Fibroblast of skin of scalp (primary cell): Measurements from ENCODE around the gene SFI1. TPM values are rescaled to one million over a fixed set of nuclear protein-coding genes. Genes with fewer than 3 reads are reported as not detected.
"Not testable (repeated sequence)": the region's sequence is repeated elsewhere in the genome, so short reads cannot be mapped to it uniquely, and the experiment has no call there.

Source experiments
- DNase-seq: peaks from one replicate; pipeline ENCODE4 v3.0.0-alpha.2; 2013
- polyA plus RNA-seq, 2 experiments: library from polyadenylated mRNA; unstranded; fragments of 120-200 nt; gene quantifications; one replicate each; pipeline ENCODE4 v1.2.1, GENCODE V29; 2013; ENCODE audit not compliant: insufficient read length in 2 of 2

The SFI1 gene
- 12.5 TPM for polyA plus RNA-seq (2013, experiment 1 of 2; ENCODE audit: insufficient read length)
- polyA plus RNA-seq (2013, experiment 2 of 2; ENCODE audit: insufficient read length), result 11.0 TPM

GRCh38 chr22:31496007-31496734, at the start of gene SFI1:
Gene SFI1, plus strand, starts transcription at chr22:31496536. Its CDS starts 11,749 bp downstream, at chr22:31508285.
- DNase-seq, result peak; percentile 88

- DNase-seq, result no peak
These were observed 49.6 kb upstream of the SFI1 start for GRCh38 chr22:31446767-31447166.

DNA sequence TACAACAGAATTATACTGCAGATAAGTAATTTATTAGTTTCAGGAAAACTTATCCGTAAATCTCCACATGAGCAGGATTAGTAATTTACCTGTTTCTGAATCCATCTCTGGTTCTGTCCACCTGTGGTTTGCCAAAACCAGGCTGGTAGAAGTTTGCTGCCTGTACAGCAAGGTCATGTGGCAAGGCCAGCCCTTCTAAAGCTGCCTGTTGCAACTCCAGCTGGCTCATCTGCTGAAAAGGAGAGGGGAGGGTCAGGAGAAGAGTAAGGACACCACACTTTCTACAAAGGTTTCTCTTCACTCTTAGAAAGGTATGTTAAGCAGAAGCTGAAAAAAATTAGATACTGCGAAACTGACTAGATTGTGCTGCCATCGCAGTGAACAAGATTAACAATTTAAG, 49.0 kb upstream of the SFI1 start:
- DNase-seq, result no peak

- DNase-seq, result no peak
These were observed 48.0 kb upstream of the SFI1 start for GRCh38 chr22:31448382-31448781.

DNA sequence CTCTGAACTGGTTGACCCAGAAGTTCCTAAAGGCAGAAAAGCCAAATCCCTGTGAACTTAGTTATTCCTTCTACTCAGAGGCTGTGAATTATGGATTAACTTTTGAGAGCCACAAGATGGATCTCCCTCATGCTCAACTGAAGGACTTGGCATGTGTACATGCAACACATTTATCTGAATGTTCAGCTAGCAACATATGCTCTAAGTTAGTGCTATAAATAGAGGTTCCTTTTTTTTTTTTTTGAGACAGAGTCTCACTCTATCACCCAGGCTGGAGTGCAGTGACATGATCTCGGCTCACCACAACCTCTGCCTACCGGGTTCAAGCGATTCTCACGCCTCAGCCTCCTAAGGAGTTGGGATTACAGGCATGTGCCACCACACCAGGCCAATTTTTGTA, 46.8 kb upstream of the SFI1 start:
- no peak for DNase-seq

DNA sequence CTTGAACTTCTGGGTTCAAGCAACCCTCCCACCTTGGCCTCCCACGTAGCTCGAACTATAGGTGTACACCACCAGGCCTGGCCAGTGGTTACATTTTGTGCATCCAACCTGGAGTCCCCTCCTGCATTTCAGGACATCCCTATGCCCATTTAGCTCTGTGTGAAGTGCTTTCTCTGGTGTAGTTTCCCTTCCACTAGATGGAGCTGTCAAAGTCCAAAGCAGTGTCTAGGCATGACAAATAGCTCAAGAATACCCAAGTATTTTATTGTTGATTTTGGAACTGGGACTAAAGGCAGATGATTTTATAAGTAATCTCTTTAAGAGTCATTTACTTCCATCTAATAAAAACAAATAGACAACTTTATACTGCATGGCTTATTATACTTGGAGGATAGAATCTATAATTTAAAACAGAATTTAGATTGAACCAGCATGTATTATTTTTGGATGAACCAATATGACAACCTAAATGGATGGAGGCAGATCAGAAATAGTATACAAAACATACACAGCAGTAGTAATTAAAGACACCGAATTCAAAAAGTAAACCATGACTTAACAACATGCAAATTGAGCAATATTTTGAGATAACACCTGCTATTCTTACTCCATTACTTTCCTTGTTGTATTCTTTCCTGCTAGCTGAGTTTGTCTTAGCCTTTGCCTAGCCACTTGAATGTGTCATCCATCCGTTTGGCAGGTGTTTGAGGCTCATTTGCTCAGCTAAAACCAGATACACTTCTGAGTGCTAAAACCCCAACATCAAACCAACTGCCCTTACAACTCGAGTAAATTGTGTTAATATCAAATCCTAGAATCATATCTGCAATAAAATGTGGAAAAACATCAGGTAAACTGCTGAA, 44.4 kb upstream of the SFI1 start:
- DNase-seq, result peak; percentile 72

DNA sequence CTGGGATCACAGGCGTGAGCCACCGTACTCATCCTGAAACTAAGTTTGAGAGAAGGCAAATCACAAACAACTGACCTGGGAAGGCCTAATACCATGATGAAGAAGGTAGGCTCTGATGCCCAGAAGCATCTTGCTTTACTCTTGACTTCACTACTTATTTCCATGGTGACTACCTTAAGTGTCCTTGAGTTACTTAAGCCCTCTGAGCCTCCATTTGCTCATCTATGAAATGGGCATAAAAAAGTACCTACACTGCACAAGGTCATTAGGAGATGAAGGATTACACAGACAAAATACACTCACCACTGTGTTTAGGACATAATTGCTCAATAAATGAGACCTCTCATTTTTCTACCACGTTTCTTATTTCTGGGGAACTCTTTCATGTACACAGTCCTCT, 34.6 kb upstream of the SFI1 start:
- DNase-seq, result no peak

DNA sequence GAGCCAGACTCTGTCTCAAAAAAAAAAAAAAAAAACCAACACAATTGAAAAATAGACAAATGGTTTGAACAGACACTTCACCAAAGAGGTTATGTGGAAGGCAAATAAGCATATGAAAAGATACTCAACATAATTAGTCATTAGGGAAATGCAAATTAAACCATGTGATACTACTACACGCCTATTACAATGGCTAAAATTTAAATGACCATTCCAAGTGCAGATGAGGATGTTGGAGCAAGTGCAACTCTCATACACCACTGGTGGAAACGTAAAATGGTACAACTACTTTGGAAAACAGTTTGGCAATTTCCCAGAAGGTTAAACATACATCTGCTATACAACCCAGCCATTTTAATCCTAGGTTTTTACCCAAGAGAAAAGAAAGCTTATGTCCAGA, 31.0 kb upstream of the SFI1 start:
- DNase-seq, result no peak

DNA sequence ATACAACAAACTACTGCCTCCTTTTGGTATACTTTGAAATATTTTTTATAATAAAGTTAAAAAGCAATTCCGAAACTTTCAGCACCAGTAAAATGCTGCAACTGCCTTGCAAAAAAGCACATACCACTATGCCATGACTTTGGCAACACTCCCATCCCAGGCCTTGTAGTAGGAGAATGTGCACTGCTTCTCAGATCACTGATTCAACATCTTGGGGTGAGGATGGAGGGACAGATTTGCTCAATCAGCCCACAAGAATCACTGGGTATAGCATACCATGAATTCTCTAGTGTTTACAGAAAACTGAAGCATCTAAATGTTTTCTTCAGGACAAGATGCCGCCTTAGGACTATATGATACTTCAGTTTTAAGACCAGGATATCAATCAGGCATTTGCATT, 21.6 kb upstream of the SFI1 start:
- DNase-seq, result peak; percentile 85

- DNase-seq, result no peak
These were observed 20.5 kb upstream of the SFI1 start for GRCh38 chr22:31475800-31476199.

GRCh38 chr22:31477329-31477728, 19.0 kb upstream of the SFI1 start:
- DNase-seq, result no peak

DNA sequence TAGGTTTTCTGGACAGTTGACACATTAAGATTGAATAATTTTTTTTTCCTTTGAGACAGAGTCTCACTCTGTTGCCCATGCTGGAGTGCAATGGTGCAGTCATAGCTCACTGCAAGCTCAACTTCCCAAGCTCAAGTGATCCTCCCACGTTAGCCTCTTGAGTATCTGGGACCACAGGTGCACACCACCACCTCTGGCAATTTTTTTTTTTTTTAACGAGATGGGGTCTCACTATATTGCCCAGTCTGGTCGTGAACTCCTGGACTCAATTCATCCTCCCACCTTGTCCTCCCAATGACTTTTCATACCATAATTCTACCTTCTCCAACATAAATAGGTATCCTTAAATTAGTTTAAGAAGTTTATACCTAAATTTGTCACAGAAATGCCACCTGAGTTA, 15.2 kb upstream of the SFI1 start:
- DNase-seq, result no peak

GRCh38 chr22:31482470-31482869, 13.9 kb upstream of the SFI1 start:
- DNase-seq, result not testable (repeated sequence)

- DNase-seq, result not testable (repeated sequence)
These were observed 10.0 kb upstream of the SFI1 start for GRCh38 chr22:31486369-31486768.

DNA sequence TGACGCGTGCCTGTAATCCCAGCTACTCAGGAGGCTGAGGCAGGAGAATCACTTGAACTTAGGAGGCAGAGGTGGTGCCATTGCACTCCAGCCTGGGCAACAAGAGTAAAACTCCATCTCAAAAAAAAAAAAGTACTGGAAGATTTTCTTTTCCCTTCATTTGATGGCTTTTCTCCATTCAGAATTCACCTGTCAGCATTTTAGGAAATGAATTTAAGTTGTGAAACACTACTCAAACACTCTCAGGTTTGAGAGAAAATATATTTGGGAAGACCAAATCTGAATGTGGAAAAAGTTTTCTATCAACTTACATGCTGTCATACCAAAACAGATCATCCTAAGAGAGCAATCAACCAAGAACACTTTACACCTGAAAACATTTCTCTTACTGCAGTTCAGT, 9.4 kb upstream of the SFI1 start:
- no peak for DNase-seq

DNA sequence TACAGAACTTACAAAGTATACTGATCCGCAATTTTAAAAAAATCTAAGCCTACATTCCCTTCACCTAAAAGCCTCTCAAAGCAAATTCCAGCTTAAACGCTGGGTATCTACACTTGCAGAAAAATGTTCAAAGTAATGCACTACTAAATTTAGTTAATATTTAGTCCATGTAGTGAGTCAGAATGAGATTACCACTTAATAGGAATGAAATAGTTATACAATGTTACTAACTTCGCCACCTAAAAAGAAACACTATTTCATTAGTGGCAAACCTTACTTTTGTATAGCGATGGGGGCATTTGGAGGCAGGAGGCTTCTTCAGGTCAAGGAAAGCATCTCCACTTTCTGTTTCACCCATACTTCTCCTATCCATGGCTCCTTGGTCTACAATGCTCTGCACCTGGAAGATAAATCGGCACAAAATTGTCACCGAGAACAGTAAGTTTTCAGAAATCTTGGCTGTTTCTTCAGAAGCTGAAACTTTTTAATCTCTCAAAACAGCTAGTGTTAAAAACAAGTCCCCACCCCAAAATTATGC, 7.9 kb upstream of the SFI1 start:
- DNase-seq, result no peak

DNA sequence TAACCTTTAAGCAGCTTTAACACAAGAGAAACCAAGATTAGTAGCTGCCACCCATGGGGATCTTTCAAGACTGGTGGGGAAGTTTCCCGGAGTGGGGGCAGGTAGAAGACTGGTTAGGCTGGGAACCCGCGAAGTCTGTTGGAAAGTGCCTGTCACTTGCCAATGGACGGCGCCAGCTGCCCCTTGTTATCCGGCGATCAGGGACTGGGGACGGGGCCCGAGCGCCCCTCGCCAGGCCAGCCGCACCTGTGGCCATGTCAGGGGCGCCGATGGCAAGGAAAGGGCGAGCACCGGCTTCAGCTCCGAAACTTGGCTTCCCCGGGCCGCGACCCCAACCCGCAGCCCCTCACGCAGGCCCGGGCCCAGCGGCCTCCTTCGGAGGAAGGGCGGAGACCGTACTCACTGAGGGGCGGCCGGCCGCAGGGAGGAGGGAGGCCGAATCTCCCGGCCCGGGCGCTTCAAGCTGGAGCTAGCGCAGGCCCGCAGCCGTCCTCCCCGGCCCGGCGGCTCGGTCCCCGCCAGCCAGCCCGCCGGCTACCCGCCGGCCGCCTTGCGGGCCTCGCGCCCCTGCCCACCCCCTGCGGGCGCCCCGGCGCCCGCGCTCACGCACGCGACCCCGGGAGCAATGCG, 7.2 kb upstream of the SFI1 start:
- peak; percentile 27 for DNase-seq

GRCh38 chr22:31489632-31490495, 6.5 kb upstream of the SFI1 start, which contains the start of gene EIF4ENIF1:
Gene EIF4ENIF1, minus strand, starts transcription at chr22:31489842. Its CDS starts 1,124 bp downstream, at chr22:31488718.
- DNase-seq, result peak; percentile 91

DNA sequence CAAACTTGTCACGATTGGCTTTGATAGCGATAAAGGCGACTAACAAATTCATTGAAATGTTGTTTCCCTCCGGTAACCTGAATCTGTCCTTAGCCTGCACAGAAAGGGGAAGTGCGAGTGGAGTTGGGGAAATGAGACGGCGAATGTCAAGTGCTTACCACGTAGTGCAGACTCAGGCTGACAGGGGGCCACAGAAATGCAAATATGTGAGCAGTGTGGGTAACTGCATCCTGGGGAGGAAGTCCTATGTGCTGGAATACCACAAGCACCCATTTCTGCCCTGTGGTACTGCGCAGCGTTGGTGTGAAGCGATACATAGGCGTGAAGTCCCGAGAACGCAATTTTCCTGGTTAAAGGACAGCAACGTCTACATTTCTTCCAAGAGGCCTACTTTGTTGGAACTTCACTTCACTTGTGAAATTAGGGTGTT, 5.8 kb upstream of the SFI1 start:
- DNase-seq, result peak; percentile 70

DNA sequence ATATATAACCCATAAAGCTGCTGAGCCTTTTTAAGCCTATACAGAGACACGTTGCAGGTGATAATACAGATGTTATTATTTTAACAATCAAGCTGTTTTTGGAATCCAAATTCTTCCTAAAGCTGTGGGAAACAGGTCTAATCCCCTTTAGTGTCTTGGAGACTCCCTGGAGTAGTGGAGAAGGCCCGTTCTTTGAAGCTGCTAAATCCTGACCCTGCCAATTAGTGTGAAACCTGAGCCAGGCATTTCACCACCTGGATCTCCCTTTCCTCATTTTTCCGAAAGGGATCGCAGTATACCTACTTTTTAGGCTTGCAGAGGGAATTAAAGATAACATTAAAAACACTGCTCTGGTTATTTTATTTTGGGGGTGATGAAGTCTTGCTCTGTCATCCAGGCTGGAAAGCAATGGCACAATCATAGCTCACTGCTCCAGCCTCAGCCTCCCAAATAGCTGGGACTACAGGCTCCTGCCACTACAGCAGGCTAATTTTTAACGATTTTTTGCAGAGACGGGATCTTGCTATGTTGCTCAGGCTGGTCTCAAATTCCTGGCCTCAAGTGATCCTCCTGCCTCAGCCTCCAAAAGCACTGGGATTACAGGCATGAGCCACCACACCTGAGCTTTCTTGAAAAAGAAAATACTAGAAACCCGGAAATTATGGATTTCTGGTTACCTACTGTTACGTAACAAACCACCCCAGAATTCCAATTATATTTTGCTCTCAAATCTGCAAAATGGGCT, 4.9 kb upstream of the SFI1 start:
- no peak for DNase-seq

DNA sequence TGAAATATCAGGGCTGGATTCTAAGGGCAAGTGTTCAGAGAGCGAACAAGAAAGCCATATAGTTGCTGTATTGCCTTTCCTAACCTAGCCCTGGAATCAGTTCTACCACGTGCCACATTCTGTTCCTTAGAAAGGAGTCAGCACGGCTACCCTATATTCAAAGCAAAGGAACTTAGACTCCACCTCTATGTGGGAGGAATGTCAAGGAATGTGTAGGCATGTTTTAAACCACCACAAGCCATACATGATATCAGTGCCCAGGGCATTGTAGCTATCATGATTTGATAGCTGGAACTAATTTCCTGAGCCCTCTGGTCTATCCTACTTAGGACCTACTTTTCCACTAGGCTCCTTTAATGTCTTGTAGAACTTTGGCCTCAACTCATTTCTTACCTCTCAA, 4.2 kb upstream of the SFI1 start:
- no peak for DNase-seq
